Measurements from ENCODE around the gene MUSTN1.

The MUSTN1 gene

DNA sequence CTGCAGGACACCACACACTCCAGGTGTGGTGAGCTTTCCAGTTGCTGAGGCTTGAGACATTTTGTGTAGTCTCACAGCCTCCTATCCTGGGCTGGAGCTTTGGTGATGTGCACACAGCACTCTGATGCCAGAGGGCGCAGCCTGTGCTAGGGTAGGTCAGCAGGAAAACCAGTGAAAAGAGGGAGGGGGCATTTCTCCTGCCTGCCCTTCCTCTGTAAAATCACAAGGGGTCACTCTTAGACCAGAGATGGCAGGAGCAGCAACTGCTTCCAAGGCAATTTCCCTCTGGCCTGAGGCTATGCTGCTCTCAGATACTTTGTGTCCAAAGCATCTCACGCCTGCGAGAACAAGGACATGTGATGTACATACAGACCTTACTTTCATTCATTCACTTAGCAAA, 16.5 kb upstream of the MUSTN1 start:
- peak in 3 of 6 experiments; percentile 5 to 27 (median 25) for DNase-seq

DNA sequence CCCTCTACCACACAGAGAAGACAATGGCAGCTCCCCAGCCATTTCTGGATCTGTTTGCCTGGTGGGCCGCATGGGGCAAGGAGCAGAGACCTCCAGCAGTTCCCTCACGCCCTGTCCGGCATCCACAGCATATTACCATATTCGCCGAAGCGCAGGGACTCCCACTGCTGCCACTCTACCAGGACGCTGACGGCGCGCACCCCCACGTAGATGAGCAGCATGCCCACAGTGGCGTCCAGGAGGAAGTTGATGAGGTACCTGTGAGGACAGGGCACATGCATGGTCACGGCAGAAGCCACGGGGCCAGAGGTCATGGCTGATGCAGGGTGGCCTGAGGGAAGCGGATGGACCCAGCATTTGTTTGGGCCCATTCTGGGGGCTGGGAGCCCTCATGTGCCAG, 14.8 kb upstream of the MUSTN1 start:
- no peak for DNase-seq

DNA sequence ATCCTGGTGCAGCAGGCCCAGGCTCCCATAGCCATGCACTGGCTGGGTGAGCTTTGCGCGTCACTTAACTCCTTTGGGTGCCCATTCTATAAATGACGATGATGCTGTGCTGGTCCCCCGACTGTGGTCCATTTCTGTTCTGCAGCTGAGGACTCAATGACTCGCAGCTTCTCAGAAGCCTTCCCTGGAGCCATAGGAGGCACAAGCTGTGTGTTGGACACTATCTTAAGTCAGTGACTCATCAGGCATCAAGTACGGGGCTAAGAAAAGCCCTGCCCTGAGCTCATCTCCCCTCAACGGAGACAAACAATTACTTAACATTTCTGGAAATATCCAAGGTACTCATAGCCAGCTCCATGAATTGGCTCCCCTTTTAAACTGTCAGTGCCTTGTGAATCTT, 13.8 kb upstream of the MUSTN1 start:
- no peak for DNase-seq

DNA sequence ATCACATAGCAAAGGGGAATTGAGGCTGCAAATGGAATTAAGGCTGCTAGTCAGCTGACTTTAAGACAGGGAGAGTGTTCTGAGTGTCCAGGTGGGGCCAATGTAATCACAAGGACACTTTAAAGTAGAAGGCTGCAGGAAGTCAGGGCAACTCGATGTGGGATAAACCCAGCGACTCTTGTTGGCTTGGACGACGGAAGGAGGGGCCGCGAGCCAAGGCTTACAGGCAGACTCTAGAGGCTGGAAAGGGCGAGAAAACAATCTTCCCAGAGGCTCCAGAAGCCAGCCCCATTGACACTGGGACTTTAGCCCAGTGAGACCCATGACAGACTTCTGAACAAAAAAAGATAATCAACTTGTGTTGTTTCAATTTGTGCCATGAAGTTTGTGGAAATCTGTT, 12.9 kb upstream of the MUSTN1 start:
- no peak for DNase-seq

DNA sequence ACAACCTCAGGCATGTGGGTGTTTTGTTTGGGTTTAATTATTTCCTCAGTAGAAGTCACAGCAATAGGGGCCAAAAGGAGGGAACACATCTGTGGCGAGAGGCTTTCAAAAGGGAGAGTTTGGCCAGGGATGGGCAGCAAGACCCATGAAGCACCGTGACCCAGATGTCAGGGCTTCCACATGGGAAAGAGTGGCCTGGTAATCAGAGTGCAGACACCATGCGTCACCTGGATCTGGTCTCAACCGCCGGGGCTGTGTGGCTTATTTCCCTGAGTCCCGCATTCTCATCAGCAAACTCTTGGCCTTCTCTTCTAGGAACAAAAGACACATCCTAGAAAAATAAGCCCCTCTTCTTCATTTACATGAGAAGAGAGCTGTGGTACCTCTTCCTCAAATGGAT, 12.4 kb upstream of the MUSTN1 start:
- no peak for DNase-seq

DNA sequence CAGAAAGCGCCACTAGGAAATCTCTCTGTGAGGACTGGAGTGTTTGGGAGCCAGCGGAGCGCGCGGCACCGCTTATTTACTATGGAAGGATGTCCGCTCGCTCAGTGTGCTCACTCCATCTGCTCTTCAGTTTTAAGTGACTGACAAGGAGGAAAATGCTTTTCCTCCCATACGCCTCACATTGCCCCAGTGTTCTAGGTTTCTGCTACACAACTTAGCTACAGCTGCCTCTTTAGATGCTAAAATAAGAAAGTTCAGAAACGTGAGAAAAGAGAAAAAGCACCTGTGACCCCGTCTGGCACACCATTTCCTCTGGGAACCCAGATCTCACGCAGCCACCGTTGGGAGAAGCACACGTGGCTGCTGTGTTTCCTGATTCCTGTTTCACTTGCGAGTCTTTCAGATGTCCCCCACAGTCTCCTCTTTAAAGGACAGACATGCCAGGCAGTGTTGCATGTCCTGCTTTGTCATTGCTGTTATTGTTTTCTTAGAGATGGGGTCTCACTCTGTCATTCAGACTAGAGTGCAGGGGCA, 11.7 kb upstream of the MUSTN1 start:
- no peak for DNase-seq

DNA sequence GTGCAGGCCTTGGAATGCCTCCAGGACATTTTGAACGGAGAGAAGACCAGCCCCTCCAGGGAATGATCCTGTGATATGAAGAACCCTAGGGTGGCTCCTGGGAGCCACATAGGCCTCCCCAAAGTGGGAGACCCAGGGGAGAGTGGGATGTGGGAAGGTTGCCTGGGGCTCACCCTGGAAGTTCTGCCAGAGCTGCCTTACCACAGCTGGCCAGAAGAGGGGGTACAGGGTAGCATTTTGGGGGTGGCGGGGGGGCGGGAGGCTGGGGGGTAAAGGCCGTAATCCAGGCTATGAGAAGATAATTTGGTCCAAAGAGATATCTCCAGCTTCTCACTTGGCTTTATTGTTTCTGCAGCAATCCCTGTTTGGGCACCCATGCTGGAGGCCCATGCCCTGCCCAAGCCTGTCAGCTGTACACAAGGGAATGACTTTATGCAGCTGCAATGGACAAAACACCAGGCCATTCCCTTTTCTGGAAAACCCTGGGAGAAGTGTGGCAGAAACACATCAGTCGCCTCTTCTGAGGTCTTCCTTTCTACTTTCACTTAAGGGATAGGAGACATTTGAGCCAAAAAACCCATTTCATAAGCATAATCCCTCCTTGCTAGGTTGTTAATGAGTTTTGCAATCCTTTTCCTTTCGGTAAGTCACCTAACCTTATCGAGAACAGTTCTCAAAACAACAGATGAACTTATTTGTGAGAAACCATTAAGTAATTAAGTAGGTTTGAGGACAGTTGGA, 11.0 kb upstream of the MUSTN1 start:
- peak in 2 of 6 experiments; percentile 2 to 19 for DNase-seq

DNA sequence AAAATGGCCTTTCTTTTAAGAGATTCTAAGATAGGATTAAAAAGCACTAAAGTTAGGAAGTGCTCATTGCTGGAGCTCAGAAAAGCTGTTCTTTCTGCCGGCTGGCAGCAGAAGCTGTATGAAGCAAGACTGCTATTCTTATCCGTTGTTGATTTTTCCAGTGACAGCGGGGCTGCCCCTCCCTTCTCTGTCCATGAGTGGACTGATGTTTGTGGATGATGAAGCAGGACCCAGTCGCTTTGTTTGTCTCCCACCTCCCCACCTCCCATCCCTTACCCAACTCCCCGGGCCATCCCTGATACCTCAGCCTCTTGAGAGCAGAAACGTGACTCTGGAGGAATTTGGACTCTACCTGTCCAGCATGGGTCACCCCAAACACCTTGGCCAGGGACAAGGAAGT, 10.3 kb upstream of the MUSTN1 start:
- no peak for DNase-seq

DNA sequence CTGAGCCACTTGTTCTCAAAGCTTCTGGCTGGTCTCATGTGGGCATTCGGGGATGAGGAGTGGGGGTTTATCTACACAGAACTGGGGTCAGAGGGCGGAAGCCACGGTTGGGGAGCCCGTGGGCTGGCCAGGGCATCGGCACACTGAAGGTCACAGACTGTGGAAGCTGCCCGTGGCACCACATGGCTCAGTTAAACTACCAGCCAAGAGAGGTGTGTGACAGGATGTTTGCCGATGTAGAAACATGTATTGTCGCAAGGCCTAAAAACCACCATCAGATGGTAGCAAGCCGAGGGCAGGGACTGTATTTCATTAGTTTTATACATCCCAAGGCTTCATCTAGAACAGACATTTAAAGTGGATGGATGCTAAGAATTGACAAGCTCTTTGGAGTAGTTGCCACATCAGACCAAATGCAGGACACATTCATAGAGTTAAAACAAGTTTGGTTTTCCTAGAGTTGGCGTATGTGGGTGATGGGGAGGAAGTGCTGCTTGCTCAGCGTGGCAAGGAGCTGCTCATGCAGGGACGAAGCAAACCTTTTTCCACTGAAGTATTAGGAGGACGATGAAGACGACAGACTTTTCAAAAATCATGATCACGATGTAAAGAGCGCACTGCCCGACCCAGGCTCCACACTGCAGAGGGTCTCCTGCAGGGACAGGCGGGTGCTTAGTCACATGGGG, 9.6 kb upstream of the MUSTN1 start:
- DNase-seq: no peak

DNA sequence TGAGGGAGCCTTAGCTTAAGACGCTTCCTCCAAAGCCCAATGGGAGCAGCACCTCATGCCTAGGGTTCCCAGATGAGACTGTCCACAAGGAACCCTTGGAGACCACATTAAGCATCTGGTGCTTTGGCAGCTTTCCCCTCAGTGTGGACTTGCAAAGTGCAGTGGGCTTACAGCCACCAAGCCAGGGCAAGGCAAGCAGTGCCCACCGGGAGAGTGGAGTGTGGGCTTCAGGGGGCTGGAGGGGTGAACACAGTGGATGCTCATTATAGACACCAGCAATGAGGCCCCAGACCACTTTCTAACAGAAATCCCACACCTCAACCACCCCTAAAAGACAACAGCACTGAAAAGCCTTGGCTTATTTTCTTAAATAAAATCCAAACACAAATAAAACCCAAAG, 9.1 kb upstream of the MUSTN1 start:
- no peak for DNase-seq

DNA sequence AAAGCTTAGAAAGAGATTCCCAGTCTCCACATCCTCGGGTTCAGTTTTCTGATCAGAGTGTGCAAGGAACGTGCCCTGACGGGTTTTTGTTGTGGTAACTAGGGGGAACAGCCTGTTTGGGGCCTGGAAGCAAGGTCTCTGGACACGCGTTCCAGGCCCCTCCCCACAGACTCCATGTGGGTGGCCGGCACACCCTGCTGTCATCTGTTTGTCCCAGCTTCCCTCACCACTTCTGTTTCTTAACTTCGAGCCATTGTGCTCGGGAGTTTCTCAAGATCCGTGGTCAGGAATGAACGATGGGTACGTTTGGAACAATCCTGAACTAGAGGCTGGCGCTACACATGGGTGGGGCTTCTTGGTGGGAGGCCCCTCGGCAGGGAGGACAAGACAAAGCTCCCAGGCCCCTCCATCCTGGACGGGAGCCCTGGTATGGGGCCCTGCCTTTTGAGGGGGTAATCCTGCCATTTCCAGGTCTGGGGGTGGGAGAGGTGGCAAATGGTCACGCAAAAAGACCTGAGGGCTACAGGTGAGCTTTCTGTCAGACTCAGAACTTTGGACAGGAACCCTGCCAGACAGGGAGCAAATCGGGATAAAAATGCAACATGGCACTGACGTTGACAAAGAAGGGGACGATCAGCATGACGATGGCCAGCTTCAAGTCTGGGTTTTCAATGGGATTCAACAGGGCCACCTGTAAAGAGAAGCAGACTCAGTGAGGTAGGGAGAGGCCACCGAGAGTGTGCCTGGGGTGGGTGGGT, 8.5 kb upstream of the MUSTN1 start:
- DNase-seq: no peak

DNA sequence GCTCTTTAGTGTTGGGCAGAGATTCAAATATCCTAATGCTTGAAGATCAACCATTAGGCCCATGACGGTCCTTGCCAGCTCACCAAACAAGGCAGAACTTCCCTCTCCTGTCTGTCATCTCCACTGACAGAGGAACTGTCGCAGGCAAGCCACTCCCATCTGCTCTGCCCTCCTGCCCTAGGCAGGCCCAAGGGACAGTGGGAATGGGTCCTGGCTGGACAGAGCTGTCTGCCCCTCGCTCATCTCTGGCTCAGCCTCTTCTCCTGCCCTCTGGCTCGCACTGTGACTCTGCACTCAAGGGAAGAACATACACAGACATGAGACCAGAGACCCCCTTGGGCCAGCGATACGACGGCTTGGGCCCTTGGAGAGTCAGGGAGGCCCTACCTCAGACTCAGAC, 7.6 kb upstream of the MUSTN1 start:
- DNase-seq: no peak

DNA sequence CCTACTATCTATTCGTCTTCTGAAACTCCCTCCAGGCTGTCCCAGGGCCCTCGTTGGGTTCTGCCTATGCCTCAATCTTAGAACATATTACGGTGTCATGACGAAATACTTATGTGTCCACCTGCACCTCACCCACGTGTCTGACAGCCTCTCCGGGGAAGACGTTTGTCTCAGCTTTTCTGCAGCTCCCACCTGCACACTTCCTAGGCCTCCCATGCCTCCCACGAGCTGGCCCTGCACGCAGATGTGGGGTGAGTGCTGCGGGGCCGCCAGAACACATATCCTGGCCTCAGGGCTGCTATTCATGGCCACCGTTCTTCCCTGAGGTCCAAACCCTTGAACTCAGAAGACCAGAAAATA, 7.1 kb upstream of the MUSTN1 start:
- no peak for DNase-seq

DNA sequence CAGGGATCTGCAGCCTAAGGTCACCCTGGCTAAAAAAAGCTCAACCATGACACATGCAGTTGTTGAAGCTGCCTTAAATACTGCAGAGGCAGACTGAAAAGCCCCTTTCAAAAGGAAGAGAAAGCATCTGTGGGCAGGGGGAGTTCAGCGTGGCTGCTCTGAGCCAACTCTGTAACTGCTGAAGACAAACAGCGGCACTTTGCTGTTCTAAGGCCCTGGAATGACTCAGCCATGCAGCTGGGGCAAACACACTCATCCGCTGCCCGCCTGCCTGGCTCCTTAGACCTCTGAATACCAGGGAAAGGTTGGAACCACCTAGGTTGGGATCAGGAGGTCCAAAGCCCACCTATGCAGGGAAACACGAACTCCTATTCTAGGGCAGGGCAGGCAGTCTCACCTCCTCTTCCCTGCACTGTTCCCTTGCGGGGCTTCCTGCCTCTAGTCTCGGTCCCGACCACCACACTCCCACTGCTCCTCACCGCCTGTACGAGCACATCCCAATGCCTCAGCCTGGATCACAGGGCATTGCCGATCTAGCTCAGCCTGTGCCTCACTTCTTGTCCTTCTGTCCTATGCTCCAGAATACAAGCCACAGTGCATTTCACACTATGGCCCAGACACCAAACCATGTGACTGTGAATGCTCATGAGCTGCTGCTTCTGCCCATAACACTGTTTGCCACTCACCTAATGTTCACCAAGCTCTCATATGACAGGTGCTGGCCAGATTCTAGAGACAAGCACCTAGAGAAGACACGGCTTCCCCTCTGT, 6.6 kb upstream of the MUSTN1 start:
- no peak for DNase-seq

DNA sequence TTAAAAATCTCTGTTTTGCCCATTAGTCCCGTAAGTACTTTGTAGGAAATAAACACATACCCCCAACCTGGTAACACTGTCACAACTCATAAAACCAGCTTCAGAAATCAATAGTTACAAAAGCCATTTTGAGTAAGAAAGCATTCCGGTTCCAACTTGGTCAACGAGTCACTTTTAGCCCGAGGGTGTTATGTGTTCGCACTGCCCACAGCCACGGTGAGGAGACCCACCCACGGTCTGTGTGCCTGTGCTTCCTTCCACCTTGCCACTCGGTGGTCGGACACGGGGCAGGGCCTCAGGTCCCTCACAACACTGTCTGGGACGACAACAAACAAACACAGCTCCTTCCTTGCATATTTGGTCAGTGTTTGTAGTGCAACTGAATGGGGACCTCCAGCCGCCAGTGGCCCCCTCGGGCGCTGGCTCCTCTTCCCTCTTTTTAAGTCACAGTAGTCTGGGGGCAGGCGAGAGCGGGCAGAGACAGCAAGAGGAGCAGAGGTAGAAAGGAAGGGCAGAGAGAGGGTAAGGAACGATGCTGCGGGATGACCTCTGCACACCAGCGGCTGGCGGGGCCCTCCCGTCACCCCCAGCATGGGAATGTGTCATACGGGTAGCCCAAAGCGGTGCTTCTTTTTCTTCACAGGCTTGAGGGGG, 5.2 kb upstream of the MUSTN1 start:
- no peak for DNase-seq

DNA sequence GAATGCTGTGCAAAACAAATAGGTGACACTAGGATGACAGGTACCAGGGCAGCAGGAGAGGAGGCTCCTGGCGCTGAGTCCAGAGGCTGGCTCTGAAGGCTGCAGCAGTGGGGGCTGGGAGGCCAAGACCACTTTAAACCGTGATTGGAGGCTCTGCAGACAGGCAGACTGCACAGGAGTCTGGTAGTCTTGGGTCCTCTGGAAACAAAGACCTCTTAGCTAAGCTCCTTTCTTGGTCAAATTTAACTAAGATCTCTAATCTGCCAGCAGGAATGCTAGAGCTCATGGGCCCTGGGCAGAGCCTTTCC, 4.4 kb upstream of the MUSTN1 start:
- no peak for DNase-seq

DNA sequence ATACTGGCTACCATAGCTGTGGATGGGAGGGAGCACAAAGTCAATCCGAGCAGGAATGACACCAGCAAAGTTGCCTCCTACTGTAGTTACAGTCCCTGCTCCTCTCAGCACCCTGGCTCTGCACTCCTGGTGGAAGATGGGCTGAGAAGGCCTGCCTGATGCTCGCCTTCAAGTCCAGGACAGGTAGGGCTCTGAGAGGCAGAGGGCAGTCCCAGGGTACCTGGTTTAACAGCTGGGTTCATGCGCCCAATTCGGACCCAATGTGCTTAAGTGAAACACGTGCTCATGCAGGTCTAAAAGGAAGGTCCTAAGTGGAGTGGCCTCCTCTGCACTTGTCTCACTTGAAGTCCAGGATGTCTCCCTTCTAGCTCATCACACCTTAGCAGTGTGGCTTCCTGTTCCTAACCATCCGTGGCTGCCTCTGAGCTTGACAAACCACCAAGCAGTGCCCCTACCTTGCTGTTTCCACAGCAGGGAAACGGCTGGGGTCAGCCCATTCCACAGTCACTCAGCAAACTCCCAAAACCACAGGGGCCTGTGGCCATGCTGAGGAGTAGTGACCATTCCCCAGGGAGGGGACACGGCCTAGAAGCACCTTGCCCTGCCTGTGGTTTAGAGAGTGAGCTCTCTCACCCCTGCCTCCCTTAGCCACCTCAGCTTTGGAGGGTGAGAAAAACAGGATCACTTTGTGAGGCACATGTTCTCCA, 3.9 kb upstream of the MUSTN1 start:
- DNase-seq: no peak

DNA sequence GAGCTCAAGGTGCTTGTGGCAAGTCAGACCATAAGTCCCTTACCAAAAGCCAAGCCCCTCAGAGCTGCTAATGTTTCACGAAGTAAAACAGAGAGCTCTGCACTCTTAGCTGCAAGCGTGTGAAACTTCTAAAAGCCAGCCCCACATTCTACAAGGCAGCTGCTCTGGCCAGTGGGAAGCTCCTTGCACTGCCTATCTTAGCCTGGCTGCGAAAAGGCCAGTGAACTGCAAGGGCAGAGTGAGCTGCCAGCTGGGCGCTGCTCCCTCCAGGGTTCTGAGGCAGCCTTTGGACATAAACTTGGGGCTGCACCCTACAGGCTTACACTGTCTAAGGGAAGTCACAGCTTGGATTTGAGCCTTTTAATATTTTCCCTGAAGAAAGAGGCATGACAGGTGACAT, 2.2 kb upstream of the MUSTN1 start:
- no peak for DNase-seq

DNA sequence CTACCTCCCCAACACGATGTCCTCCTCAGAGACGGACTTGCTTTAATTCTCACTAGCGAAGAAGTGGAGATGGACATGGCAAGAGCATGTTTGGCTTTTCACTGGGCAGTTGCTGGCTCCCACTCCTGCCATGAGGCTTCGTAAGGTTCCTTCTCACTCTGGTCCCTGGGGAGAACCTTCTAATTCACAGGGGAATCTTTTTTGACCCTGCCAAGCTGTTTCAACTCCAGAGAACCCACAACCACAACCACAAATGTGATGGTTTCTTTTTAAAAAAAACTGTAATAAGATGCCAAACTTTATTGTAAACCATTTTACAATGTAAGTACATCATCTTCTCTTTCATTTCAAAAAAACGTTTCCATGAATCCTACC, 1.6 kb upstream of the MUSTN1 start:
- no peak for DNase-seq

DNA sequence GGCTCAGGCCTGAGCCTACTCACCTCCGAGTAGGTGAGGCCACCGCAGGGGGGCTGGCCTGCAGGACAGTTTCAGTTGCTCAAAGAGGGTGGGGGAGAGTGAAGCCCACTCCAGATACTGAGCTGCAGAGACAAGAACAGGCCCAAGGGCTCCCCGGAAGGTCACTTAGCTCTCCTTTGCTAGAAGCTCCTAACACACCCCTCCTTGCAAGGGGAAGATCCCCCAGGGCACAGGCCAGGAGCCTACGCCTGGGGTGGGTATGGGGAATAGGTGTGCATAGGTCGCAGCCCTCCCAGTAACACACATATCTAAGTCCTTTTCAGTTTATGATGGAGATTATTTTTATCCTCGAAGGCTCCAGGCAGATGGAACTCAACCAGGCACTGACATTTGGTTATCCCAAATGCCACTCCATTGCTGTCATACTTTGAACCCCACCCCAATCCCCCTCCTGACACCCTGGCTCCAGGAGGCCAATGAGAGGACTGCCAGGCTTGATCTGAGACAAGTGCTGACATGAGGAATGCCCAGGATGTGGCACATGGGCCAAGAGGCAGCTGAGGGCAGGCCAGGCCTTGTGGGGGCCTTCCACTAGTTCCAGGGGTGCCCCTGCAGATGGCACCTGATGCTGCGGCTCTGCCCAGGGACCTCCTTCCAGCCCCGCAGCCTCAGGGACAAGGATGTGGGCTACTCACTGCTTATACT, 1.1 kb upstream of the MUSTN1 start:
- no peak for DNase-seq

DNA sequence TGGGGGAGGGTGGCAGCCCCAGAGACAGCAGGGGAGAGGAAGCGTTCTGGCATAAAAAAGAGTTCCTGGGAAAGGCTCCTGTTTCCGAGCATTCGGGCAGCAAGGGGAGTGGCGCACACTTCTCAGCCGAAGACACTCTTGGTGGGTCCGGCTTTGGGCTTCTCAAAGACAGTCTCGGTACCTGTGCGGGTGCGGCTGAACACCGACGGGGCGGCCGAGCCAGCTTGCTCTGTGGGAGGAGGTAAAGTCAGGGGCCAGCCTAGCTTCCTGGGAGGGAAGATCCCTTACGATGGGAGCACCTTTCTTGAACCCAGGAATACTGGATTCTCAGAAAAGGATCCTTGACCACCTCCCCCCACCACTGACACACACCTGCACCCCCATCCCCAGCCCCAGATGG, 1.6 kb downstream of the MUSTN1 start:
- no peak for DNase-seq
